Right renal cortex interstitium (tissue), 3 donors: ENCODE results near the gene CTPS1. TPM values are rescaled to one million over a fixed set of nuclear protein-coding genes. Genes with fewer than 3 reads are reported as not detected.

ENCODE experiments used
- DNase-seq, 3 donors: peaks; one replicate each; pipeline ENCODE4 v3.0.0-alpha.2; 2013; ENCODE audit warnings: low read depth in 3 of 3, low spot score in 2 of 3
- polyA plus RNA-seq, 3 donors: library from polyadenylated mRNA; unstranded; fragments of 120-200 nt; gene quantifications; one replicate each; pipeline ENCODE4 v1.2.1, GENCODE V29; 2013; ENCODE audit not compliant: insufficient read length in 3 of 3

CTPS1 gene
- polyA plus RNA-seq, 3 donors, result 27.3 to 29.8 (median 28.8) TPM

DNA sequence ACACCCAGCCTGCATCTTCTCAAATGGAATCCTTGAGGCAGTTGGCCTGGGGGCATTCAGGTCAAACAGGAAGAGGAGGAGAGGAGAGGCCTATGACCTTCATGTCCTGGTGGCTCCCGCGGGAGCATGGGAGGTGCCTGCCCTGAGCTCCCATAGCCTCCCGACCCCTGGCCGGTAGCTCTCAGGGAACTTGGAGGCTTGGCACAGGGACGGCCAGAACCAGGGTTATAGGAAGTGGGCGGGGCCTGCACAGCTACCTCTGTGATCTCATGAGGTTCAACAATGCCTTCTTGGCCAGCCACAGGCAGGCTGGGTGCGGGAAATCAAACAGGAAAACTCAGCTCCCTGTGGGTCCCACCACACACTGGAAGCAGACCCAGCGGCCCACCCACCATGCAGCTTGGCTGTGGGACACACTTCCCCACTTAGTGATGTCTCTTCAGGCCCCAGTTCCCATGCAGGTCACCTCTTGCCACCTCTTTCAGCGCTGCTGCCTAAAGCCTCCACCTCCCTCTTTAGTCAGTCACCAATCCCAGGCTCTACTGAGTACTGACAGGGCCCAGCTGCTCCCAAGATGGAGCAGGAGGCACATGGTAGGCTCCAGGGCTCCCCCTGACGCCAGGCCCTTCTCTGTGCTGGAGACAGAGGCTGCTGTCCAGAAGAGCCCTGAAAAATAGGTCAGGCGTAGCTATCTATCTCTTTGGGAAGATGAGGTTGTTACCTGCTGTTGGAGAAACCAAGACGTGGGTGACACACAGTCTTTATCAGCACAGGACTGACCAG lies 42.2 kb downstream of the CTPS1 start, which contains the start of gene SLFNL1:
Gene SLFNL1, minus strand, starts transcription at position 200 of the 783 bp plus-strand sequence. CDS start 1,065 bp downstream, outside the sequence.
- DNase-seq, result peak; percentile 16 to 41 (median 30)

DNA sequence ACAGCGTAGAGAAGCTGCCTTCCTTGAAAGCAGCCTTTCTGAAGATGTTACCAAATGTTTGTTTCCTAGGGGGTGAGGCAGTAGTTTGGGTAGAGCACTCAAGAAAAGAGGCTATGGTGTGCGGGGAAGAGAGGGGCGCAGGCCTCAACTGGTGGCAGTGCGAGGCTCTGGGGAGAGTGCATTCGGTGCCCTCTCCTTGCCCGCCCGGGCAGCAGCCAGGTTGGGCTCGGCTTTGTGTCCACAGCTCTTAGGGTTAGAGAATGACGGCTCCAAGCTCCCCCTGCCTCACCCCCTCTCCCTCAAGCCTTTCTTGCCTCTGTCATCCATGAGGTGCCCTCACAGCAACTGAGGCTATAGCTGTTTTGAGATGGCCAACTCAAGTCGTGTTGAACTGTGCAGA lies 42.9 kb downstream of the CTPS1 start:
- DNase-seq, result no peak

DNA sequence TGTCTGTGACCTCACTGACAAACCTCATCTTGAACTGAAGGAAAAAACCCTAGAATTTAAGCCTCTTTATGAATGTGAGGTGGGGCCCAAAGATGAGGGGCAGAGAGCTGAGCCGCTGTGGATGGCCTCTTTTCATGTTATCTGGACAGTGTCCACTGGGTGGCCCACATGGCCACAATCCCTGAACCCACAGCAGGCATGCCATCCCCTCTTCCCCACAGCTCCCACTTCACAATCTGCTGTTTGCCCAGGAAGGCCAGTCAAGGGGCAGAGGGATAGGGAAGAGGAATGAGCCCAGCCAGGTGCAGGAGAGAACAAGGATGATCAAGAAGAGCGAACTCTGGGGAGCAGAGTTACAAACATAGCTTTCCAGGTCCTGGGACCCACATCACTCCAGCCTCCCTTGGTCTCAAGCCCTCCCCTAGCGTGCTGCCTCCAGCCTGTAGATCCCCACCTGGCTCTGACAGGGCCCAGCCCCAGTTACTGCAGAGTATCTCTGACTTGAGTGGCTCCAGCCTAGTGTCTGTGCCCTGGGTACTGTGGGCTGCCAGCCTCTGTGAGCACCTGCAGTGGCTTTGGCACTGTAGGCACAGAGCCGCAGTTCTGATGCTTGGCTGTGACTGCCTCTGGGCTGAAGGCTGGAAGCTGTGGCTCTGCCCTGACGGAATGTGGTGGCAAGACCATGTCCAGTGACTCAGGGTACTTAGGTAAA lies 43.9 kb downstream of the CTPS1 start:
- DNase-seq, result no peak

DNA sequence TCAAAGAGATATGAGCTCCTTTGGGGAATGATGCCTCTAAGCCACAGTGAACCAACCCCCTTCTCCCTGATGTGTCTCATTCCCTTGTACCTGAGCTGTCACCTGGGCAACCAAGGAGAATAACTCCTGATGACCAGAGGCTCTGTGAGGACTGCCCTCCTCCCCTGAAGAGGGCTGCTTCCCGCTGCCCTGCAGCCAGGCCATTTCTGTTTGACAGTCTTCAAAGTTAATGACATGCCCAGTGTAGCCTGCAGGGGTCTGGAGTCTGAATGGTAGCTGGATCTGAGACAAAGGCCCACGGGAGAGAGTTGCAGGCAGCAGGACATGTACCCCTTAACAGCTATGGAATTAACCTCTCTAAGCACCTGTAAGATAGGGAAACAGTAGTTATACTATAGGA lies 45.5 kb downstream of the CTPS1 start:
- no peak for DNase-seq

GRCh38 chr1:41025979-41026819 lies 46.7 kb downstream of the CTPS1 start:
- DNase-seq, result no peak

DNA sequence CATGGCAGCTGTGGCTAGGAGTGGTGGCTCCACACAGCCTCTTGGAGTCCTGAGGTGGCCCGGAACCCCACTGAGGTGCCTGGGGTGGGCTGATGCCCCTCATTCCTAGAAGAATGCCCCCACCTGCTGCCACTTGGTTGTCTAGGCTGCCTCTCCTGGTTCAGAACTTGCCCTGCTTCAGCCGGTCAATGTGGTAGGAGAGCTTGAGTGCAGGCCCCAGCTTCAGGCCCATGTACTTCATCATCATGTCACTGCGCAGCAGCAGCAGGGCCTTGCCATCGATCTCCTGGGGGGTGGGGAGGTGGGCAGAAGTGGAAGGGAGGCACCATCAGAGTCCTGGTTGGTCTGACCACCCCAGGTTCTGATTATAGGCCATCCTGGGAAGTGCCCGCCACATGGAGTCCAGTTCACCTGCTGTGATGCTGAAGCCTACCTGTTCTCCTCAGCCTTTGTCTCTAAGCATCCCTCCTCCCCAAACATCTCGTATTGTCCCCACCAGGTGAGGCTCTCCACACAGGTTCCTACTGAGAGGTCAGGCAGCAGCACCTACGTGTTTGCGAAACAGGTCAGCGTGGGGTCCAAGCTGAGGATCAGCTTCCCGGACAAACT lies 48.6 kb downstream of the CTPS1 start:
- no peak for DNase-seq

- DNase-seq, result no peak
These were observed 51.5 kb downstream of the CTPS1 start for GRCh38 chr1:41030872-41031616.

DNA sequence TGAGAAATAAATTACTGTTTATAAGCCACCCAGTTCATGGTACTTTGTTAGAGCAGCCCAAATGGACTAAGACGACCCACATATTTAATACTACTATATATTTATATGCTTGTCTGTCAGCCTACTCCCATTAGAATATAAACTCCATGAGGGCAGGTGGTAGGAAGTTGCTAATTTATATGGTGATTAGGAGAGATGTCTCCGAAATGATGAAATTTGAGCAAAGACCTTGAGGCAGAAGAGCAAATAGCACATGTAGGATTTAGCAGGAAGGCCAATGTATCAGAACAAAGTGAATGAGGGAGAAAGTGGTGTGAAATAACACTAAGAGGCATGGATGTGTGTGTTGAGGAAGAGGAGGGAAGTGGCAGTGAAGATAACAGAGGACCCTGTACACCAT lies 52.7 kb downstream of the CTPS1 start:
- no peak for DNase-seq

DNA sequence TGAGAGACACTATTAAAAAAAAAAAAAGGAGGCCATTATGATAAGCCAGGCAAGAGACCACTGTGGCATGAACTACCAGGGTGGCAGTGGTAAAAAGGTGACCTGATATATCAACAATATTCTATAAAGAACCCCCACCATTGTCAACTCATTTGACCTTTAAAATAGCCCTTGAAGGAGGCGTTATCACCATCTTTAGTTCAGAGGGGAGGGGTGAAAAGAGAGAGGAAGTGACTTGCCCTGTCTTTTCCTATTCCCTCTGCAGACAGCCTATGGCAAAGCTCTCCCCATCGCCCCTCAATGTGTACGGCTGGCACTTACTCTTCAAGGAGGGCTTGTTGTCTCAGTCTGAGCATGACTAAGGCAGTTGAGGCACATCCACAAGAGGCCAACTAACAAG lies 53.8 kb downstream of the CTPS1 start:
- DNase-seq, result no peak

DNA sequence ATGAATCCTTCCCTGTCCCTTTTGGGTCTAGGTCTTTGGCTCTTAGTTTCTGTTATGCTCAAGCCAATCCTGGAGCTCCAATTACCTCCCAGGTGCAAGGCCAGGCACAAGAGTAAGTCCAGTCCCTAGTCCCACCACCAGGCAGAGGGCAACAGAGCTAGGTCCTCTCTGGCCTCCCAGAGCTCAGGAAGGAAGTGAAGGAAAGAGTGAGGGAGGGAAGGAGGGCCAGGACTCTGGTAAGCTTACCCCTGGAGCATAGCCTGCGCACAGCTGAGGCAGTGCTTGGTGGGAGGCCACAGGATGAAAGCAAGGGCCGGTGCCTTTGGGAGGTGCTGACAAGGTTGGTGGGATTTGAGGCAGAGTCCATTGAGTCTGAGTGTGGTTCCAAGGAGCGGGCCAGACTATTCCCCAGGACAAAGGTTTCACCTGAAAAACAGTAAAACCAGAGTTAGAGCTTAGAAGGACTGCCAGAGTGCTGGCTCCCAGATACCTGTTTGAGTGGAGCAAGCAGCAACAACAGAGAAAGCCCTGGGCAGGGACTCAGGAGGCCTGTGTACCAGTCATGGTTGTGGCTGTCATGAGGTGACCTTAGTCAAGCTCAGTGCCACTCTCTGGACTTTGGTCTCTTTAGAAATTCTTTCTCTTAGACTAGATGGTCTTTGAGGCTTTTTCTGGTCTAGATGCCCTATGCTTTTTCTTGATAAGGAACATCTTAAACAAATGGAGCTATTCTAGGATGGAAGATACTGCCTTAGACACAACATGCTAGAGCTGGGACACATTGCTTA lies 57.8 kb downstream of the CTPS1 start:
- DNase-seq, result no peak

GRCh38 chr1:41038110-41038509 lies 58.6 kb downstream of the CTPS1 start:
- no peak for DNase-seq

DNA sequence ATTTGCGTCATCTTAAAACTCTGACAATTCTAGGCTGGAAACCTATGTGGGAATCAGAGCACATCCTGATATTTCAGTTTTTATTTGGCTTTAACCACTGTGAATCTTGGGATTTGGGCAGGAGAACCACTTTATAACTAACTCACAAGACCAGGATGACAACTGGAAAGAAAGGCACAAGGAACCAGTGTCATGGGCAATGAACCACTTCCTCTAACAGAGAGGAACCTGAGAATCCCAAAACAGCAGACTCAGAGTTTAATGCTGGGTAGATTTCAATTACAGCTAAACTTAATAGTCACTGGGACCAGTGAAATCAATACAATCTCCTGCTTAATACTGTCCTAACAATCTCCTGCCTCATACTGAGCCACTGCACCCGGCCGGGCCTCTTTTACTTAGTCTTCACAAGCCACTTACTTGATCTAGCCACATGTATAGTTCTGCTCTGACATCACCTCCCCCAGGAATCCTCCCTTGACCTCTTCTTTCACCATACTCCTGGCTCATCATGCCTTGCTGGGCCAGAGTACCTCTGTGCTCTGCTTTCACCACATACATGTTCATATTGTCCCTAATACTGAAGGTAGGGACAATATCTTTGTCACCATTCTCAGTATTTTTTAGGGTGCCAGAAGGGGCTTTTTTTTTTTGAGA lies 62.2 kb downstream of the CTPS1 start:
- DNase-seq, result no peak

DNA sequence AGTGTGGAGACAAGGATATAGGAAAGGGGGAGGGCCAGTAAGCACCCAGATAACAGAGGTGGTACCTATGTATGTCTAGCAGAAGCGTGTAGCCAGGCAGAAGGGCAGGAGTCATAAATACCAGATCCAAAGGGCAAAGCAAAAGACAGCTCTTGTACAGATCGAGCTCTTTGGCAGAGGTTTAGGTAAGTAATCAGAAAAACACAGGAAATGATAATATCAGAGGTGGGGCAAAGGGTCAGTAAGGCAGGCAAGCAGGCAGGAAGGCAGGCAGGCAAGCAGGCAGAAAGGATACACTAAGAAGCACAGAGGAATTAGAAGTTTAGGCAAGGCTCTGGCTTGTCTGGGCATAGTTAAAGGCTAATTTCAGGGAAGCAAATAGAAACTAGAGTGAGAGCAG lies 64.7 kb downstream of the CTPS1 start:
- DNase-seq, result no peak

- DNase-seq, result no peak
These were observed 66.2 kb downstream of the CTPS1 start for GRCh38 chr1:41045740-41046139.

DNA sequence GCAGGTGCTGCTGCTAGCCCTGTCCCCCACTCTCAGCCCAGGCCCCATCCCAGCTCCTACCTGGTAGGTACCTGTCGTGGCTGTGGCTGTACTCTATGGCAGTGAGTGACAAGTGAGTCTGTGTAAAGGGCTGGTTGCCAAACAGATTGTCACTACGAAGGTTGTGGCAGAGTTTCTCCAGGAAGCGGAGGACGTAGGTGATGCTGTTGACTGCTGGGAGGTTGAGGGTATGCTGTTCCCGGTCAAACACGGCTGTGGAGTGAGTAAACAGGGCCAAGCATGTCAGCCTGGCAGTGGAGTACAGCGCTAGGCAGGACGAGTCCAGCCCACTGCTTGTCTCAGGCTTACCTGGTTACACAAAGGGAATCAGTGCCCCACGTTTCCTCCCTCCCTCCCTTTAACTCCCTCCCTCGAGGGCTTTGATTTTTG lies 66.9 kb downstream of the CTPS1 start:
- DNase-seq, result no peak

GRCh38 chr1:41048540-41048939 lies 69.0 kb downstream of the CTPS1 start:
- no peak for DNase-seq

DNA sequence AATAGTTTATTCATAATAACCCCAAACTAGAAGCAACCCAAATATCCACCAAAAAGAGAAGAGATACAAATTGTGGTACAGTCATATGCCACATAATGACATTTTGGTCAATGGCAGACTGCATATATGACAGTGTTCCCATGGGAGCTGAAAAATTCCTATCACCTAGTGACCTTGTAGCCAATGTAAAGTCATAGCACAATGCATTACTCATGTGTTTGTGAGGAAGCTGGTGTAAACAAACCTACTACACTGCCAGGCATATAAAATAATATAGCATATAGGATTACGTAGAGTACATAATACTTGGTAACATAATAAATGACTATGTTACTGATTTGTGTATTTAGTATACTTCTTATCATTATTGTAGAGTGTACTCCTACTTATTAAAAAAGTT lies 71.5 kb downstream of the CTPS1 start:
- no peak for DNase-seq

- DNase-seq, result no peak
These were observed 73.8 kb downstream of the CTPS1 start for GRCh38 chr1:41053316-41053715.

- DNase-seq, result no peak
These were observed 77.4 kb downstream of the CTPS1 start for GRCh38 chr1:41056907-41057306.
